ELR (cell line): ENCODE measurements around the gene TEX22.

Source experiments
- DNase-seq: peaks from one replicate; pipeline ENCODE4 v3.0.0-alpha.2; 2015; ENCODE audit warnings: low read depth

TEX22 gene

DNA sequence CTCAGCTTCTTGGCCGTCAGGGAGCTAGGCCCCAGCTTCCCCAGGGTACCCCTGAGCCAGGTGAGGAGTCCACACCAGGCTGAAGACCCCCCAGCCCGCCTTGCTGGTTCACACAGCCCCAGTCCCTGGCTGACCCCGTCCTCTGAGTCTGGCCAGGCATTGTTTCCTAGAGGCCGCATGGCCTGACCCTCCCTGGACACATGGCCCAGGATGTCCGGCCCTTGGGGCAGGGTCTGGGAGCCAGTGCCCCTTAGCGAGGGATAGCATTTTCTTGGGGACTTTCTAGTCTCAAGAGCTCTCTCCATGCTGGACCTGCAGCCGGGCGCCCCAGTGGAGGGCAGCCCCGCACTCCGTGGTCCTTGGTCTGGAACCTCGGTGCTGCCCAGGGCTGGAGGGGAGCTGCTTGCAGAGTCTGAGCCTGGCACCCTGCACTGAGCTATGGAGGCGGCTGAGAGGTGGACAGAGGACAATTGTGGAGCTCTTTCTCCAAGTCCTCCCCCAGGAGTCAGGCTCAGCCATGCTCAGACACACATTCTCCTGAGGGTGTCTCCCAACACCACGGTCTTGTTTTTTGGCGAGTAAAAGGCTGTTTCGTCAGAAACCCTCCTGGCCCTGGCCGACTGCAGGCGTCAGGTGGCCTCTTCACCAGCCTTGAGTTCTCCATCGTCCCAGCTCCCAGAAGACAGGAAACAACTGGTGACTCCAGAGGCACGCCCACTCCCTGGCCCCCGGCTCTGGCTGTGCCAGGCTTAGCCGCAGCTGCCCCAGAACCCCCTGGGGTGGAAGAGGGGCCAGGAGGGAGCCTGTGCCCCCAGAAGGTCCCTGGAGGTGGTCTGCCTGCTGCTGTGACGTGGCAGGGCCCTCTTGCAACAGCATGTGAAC is 58.6 kb downstream of the TEX22 start:
- DNase-seq, result no peak

- no peak for DNase-seq
Measured at GRCh38 chr14:105458010-105458409, 59.7 kb downstream of the TEX22 start.

GRCh38 chr14:105458571-105458970 is 60.2 kb downstream of the TEX22 start:
- no peak for DNase-seq

- DNase-seq, result no peak
Measured at GRCh38 chr14:105460116-105460515, 61.8 kb downstream of the TEX22 start.

DNA sequence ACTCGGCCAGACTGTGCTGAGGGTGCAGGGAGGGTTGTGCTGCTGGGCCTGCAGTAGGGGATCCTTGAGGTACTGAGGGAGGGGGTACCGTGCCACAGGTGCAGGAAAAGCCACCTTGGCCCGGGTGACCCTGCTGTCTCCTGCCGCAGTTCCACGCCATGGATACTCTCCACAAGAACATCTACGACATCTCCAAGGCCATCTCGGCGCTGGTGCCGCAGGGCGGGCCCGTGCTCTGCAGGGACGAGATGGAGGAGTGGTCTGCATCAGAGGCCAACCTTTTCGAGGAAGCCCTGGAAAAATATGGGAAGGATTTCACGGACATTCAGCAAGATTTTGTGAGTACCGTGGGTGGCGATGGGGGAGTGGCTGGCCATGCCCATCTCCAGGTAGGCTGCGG is 62.3 kb downstream of the TEX22 start:
- no peak for DNase-seq

DNA sequence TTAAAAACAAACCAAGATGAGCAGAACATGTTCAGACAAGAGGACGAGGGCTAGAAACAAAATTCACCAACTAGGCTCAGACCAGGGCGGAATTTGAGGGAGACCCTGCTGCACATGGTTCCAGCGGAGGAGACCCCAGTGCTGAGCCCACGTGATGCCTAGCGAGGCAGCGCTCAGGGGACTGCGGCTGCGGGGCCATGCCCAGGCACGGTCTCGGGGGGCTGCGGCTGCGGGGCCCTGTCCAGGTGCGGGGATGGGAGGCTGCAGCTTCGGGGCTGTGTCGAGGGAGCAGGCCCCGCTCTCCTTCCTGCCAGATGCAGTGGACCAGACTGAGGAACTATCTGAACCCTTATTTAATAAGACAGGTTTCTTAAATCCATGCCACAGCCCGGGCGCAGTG is 63.6 kb downstream of the TEX22 start:
- no peak for DNase-seq
